ENCODE measurements around the gene DBR1.
A peak's percentile ranks its signal among the peaks of the same experiment; 100 is the strongest.

DBR1 gene, protein sequence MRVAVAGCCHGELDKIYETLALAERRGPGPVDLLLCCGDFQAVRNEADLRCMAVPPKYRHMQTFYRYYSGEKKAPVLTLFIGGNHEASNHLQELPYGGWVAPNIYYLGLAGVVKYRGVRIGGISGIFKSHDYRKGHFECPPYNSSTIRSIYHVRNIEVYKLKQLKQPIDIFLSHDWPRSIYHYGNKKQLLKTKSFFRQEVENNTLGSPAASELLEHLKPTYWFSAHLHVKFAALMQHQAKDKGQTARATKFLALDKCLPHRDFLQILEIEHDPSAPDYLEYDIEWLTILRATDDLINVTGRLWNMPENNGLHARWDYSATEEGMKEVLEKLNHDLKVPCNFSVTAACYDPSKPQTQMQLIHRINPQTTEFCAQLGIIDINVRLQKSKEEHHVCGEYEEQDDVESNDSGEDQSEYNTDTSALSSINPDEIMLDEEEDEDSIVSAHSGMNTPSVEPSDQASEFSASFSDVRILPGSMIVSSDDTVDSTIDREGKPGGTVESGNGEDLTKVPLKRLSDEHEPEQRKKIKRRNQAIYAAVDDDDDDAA

GRCh38 chr3:138174421-138175131 lies at the start of gene DBR1:
TSS of gene DBR1 (minus strand) at chr3:138174921. CDS start at chr3:138174795, 126 bp downstream.
- peak; percentile 48 to 88 (median 69) for DNase-seq
- intact Hi-C loops (cut with DNase I) = no loop called here

- DNase-seq = no peak
- intact Hi-C loops (cut with DNase I) = no loop called here
These were observed 48.2 kb upstream of the DBR1 start for GRCh38 chr3:138222942-138223287.

- no peak for DNase-seq
- intact Hi-C loops (cut with DNase I) = no loop called here
These were observed 47.6 kb upstream of the DBR1 start for GRCh38 chr3:138222131-138222941.

DNA sequence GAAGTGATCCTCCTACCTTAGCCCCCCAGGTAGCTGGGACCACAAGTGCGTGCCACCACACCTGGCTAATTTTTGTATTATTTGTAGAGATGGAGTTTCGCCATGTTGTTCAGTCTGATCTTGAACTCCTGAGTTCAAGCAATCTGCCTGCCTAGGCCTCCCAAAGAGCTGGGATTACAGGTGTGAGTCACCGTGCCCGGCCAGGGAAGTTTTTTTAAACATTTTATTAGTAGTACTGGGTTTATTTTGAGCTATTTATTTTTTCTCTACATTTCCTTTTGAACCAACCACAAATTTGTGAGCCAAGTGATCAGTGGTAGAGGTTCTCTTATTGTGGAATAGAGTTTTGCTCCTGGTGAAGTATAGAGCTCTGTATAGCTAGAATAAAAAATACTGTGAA lies 46.1 kb upstream of the DBR1 start:
- intact Hi-C loops (cut with DNase I) = no loop called here
- DNase-seq = no peak

DNA sequence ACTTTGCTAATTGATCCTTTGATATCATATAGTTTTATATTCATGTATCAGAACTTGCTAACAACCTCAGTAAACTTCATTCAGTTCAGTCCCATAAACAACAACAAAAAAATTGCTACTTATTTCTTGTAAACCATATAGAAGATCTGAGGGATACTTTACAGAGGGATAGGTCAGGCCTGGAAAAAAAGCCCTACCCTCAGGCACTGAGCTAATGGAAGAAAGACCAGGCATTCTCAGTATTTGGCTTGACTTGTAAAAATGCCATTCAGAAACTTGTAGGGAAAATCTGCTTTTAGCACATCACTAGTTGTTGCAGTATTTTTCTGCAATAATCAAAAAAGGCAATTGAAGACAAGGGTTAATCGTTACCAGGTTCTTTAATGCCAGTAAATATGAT lies 45.5 kb upstream of the DBR1 start:
- no peak for DNase-seq
- intact Hi-C loops (cut with DNase I) = no loop called here

GRCh38 chr3:138219255-138219654 lies 44.5 kb upstream of the DBR1 start:
- intact Hi-C loops (cut with DNase I) = no loop called here
- DNase-seq = no peak

GRCh38 chr3:138213398-138214085 lies 38.8 kb upstream of the DBR1 start:
- DNase-seq = no peak
- intact Hi-C loops (cut with DNase I) = no loop called here

GRCh38 chr3:138210528-138210927 lies 35.8 kb upstream of the DBR1 start:
- no peak for DNase-seq
- intact Hi-C loops (cut with DNase I) = no loop called here

- intact Hi-C loops (cut with DNase I) = no loop called here
- no peak for DNase-seq
These were observed 31.5 kb upstream of the DBR1 start for GRCh38 chr3:138206196-138206595.

DNA sequence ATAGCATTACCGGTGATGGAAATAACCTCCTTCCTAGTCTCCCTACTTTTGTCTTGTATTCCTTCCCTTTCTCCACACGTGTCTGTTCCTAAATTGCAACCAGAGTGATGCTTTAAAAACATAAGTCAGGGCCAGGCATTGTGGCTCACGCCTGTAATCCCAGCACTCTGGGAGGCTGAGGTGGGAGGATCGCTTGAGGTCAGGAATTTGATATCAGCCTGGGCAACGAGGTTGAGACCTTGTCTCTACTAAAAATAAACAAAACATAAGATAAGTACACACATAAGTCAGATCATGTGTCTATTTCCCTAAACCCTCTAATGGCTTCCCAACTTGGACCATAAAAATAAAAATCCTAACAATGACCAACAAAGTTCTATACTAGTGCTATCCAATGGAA lies 30.8 kb upstream of the DBR1 start:
- intact Hi-C loops (cut with DNase I) = no loop called here
- no peak for DNase-seq

- DNase-seq = no peak
- intact Hi-C loops (cut with DNase I) = no loop called here
These were observed 29.2 kb upstream of the DBR1 start for GRCh38 chr3:138203938-138204337.

GRCh38 chr3:138202945-138203701 lies 28.4 kb upstream of the DBR1 start:
- intact Hi-C loops (cut with DNase I) = no loop called here
- no peak for DNase-seq

DNA sequence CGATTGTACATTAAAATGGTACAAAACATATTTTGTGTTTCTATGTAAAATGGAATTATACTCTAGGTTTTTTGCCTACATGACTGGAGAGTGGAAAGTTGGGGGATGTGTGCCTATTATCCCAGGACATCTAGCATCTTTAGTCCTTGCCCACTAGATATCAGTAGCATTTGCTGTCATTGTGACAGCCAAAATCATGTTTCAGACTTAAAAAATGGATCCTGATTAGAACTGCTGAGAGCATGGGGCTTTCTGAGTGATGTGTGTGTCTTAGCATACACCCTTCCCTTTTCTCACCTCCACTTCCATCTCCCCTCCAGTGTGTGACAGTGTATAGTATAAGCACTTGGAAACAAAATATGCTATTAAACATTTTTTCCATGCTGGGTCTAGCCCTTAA lies 25.7 kb upstream of the DBR1 start:
- DNase-seq = no peak
- intact Hi-C loops (cut with DNase I) = no loop called here

- no peak for DNase-seq
- intact Hi-C loops (cut with DNase I) = no loop called here
These were observed 25.1 kb upstream of the DBR1 start for GRCh38 chr3:138199851-138200250.

DNA sequence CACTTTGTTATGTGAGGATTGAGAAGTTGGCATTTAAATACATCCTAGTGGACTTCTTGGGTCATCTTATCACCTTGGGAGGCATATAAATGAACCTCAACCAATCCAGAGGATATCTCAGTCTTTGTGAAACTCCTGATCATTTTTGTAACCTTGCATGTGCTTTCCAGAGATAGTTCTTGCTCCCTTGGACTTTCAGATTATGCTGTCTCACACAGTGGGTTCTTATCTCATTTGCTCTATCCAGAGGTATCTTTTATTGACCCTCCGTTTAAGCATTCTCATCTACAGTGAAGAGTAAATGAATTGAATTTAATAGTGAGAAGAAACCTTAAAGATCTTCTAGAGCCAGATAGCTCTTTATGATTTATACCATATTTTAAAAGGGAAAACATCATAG lies 22.8 kb upstream of the DBR1 start:
- intact Hi-C loops (cut with DNase I) = no loop called here
- DNase-seq = no peak

DNA sequence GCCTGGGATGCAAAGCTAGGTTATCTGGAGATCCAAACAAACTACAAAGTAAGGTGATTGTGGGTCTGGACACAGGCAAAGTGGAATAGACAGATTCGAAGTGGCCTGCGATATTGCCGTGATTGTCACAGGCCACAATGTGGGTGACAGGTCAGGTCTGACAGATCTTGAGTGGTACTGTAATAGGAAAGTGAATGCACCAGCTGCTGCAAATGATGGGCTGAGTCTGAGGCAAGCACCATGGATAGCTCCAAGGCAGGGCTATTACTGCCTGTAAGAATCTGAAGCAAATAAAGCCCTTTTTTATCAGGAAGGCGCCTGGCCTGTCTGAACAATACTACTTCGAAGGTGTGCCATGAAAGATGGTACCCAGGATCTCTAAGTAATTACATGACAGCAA lies 22.3 kb upstream of the DBR1 start:
- peak in 20 of 42 donors; percentile 12 to 76 (median 32) for DNase-seq
- intact Hi-C loops (cut with DNase I) = no loop called here

GRCh38 chr3:138196023-138196422 lies 21.3 kb upstream of the DBR1 start:
- DNase-seq = no peak
- intact Hi-C loops (cut with DNase I) = no loop called here

- intact Hi-C loops (cut with DNase I) = no loop called here
- DNase-seq = peak in 2 of 42 donors; percentile 9 to 23
These were observed 20.8 kb upstream of the DBR1 start for GRCh38 chr3:138195481-138195880.
